Lower lobe of right lung (tissue), 2 donors: ENCODE measurements around the gene ATP10A. TPM values are rescaled to one million over a fixed set of nuclear protein-coding genes. Genes with fewer than 3 reads are reported as not detected.

Experiments
- ATAC-seq, 2 donors: fragments of 200-7000 bp; cut with Tn5 transposase; one replicate each; pipeline ENCODE4 v1.9.1; 2020 to 2022; ENCODE audit warnings: mild to moderate bottlenecking in 2 of 2, moderate library complexity in 2 of 2
- DNase-seq: peaks from one replicate; pipeline ENCODE4 v3.0.0-alpha.2; 2020
- H3K27ac ChIP-seq: fragments of 200-600 bp; one replicate; pipeline ENCODE4 v1.8.0; 2022
- H3K27me3 ChIP-seq: fragments of 200-600 bp; one replicate; pipeline ENCODE4 v1.8.0; 2022; ENCODE audit warnings: low read depth
- H3K36me3 ChIP-seq: fragments of 200-600 bp; one replicate; pipeline ENCODE4 v1.8.0; 2022; ENCODE audit warnings: mild to moderate bottlenecking
- H3K4me1 ChIP-seq: fragments of 200-600 bp; one replicate; pipeline ENCODE4 v1.8.0; 2022
- H3K4me3 ChIP-seq: fragments of 200-600 bp; one replicate; pipeline ENCODE4 v1.8.0; 2022; ENCODE audit warnings: mild to moderate bottlenecking
- H3K9me3 ChIP-seq: fragments of 200-600 bp; one replicate; pipeline ENCODE4 v1.8.0; 2022
- CTCF ChIP-seq: fragments of 200-600 bp; IDR thresholded peaks from one replicate; pipeline ENCODE4 v1.8.0; 2022; ENCODE audit warnings: antibody characterized with exemption, mild to moderate bottlenecking
- intact Hi-C: fragments of 100-400 bp; cut with DNase I; formaldehyde crosslinking; loops from one replicate; pipeline ENCODE4 v1.11.0; 2022
- total RNA-seq: library from RNA; stranded (reverse); fragmentation: NEBNext Ultra II Directional; extraction: Animal tissue kit (Norgen Biotek cat#: 25700); gene quantifications from one replicate; pipeline ENCODE4 v1.2.1, GENCODE V29; 2021
- donor health status: DM: no; HTN: yes; CAD: no; lungs with severe emphysema.

Gene ATP10A
- total RNA-seq, 1 donor from 2014 or later: 43.5 TPM

- no peaks in the 10 kb centered on the region for H3K36me3 ChIP-seq
- ATAC-seq: peak; percentile 30 to 32
- H3K27ac ChIP-seq: no peak overlapping the region
- no peaks in the 10 kb centered on the region for H3K27me3 ChIP-seq
- H3K4me1 ChIP-seq: peaks cover 9% of the 10 kb centered on the region
- H3K9me3 ChIP-seq: no peaks in the 10 kb centered on the region
- no peak for DNase-seq
- TF ChIP-seq CTCF: no peak
- intact Hi-C loops: no loop called here
- H3K4me3 ChIP-seq: no peak overlapping the region
These were observed 28.0 kb upstream of the ATP10A start for GRCh38 chr15:25891081-25891480.

GRCh38 chr15:25890529-25890928 lies 27.4 kb upstream of the ATP10A start:
- no peaks in the 10 kb centered on the region for H3K9me3 ChIP-seq
- no peak for ATAC-seq
- no peaks in the 10 kb centered on the region for H3K36me3 ChIP-seq
- TF ChIP-seq CTCF: no peak
- H3K4me3 ChIP-seq: no peak overlapping the region
- no peak for DNase-seq
- peaks cover 9% of the 10 kb centered on the region for H3K4me1 ChIP-seq
- no peak overlapping the region for H3K27ac ChIP-seq
- intact Hi-C loops: no loop called here
- no peaks in the 10 kb centered on the region for H3K27me3 ChIP-seq

- Histone ChIP-seq H3K27me3 (no peaks in the 10 kb centered on the region), H3K4me3 (no peak overlapping the region), H3K9me3 (no peaks in the 10 kb centered on the region), H3K27ac (no peak overlapping the region), H3K4me1 (peaks cover 9% of the 10 kb centered on the region), H3K36me3 (no peaks in the 10 kb centered on the region)
- ATAC-seq (no peak), DNase-seq (no peak)
- intact Hi-C loops: no loop called here
- TF ChIP-seq CTCF: no peak
These were observed 24.7 kb upstream of the ATP10A start for GRCh38 chr15:25887870-25888269.

GRCh38 chr15:25886498-25887140 lies 23.5 kb upstream of the ATP10A start:
- TF ChIP-seq CTCF: no peak
- peak; percentile 87 for DNase-seq
- peak; percentile 64 to 87 for ATAC-seq
- no peaks in the 10 kb centered on the region for H3K36me3 ChIP-seq
- no peaks in the 10 kb centered on the region for H3K9me3 ChIP-seq
- H3K27ac ChIP-seq: no peak overlapping the region
- intact Hi-C loops: no loop called here
- H3K27me3 ChIP-seq: no peaks in the 10 kb centered on the region
- H3K4me1 ChIP-seq: peaks cover 9% of the 10 kb centered on the region
- H3K4me3 ChIP-seq: no peak overlapping the region

- Histone ChIP-seq H3K27me3 (no peaks in the 10 kb centered on the region), H3K9me3 (no peaks in the 10 kb centered on the region), H3K4me1 (peaks cover 9% of the 10 kb centered on the region), H3K27ac (no peak overlapping the region), H3K4me3 (no peak overlapping the region), H3K36me3 (no peaks in the 10 kb centered on the region)
- intact Hi-C loops: no loop called here
- TF ChIP-seq CTCF: no peak
- DNase-seq (no peak), ATAC-seq (peak in 1 of 2 donors; percentile 30)
These were observed 21.2 kb upstream of the ATP10A start for GRCh38 chr15:25884370-25884769.
